SU-DHL-6 (cell line): ENCODE results near the gene VAV3.

Experiments
- EZH2phosphoT487 ChIP-seq: fragments of 200-600 bp; sonication (generic), shearing (Covaris generic); conservative IDR thresholded peaks from 2 replicates; pipeline ENCODE4 v1.6.1; 2018; ENCODE audit warnings: mild to moderate bottlenecking, antibody characterized with exemption, low read length, moderate library complexity, mixed read lengths
- TF ChIP-seq, protein P1 (sequence below): fragments of 200-600 bp; sonication (generic); IDR thresholded peaks from one replicate; pipeline ENCODE4 v1.5.1; 2017; ENCODE audit warnings: antibody characterized with exemption, mild to moderate bottlenecking, low read length, moderate library complexity; ENCODE audit not compliant: insufficient read depth, poor library complexity, severe bottlenecking

DNA sequence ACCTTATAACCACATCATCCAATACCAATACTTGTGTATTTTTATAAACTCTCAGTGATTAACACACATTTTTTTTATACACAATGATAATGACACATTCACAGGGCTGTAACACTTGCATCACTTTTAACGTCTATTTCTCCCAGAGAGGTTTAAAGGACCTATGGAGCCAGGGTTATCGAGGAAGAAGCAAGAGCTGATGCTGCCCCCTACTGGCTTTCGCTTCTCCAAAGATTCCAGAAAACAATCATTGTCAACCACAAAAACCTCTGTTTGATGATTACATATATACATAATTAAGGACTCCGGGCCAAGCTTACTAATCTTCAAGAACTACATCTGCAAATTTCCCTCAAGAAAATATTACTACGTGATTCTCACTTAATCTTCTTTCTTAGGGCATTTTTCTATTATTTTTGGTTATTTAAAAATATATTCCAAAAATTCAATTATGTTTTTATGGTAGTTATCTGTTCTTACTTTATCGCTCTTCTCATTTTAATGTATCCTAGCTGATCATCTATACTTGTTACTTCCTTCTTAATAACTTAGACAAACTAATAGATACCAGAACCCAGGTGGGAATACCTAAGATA, 214.5 kb downstream of the VAV3 start:
- TF ChIP-seq, protein P1, sequence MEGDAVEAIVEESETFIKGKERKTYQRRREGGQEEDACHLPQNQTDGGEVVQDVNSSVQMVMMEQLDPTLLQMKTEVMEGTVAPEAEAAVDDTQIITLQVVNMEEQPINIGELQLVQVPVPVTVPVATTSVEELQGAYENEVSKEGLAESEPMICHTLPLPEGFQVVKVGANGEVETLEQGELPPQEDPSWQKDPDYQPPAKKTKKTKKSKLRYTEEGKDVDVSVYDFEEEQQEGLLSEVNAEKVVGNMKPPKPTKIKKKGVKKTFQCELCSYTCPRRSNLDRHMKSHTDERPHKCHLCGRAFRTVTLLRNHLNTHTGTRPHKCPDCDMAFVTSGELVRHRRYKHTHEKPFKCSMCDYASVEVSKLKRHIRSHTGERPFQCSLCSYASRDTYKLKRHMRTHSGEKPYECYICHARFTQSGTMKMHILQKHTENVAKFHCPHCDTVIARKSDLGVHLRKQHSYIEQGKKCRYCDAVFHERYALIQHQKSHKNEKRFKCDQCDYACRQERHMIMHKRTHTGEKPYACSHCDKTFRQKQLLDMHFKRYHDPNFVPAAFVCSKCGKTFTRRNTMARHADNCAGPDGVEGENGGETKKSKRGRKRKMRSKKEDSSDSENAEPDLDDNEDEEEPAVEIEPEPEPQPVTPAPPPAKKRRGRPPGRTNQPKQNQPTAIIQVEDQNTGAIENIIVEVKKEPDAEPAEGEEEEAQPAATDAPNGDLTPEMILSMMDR: no peak
- TF ChIP-seq EZH2phosphoT487: no peak
